Prostate gland (tissue), 2 donors: ENCODE results near the gene XXYLT1. TPM values are rescaled to one million over a fixed set of nuclear protein-coding genes. Genes with fewer than 3 reads are reported as not detected.

Experiments
- DNase-seq: peaks from one replicate; pipeline ENCODE4 v3.0.0-alpha.2; 2019; ENCODE audit warnings: low spot score
- H3K27ac ChIP-seq, 2 donors: fragments of 200-600 bp; sonication (generic); 2 replicates each; pipeline ENCODE4 v1.5.1; 2017 to 2019
- H3K27me3 ChIP-seq: fragments of 200-600 bp; sonication (generic); replicated peaks from 2 replicates; pipeline ENCODE4 v1.5.1; 2019; ENCODE audit not compliant: insufficient read depth
- H3K36me3 ChIP-seq, 2 donors: fragments of 200-600 bp; sonication (generic); 1 replicate in 1 of 2; 2 replicates in 1 of 2; pipeline versions ENCODE4 v1.5.1 to v1.8.1; 2017 to 2019
- H3K4me1 ChIP-seq: fragments of 200-600 bp; sonication (generic); replicated peaks from 2 replicates; pipeline ENCODE4 v1.5.1; 2019
- H3K4me3 ChIP-seq, 2 donors: fragments of 200-600 bp; sonication (generic); 2 replicates each; pipeline ENCODE4 v1.5.1; 2017 to 2019
- H3K9me3 ChIP-seq: fragments of 200-600 bp; sonication (generic); 2 replicates; pipeline ENCODE4 v1.5.1; 2017
- POLR2A ChIP-seq: fragments of 450-650 bp; IDR thresholded peaks from one replicate; pipeline ENCODE4 v1.6.1; 2016; ENCODE audit warnings: antibody characterized with exemption, mild to moderate bottlenecking
- POLR2AphosphoS5 ChIP-seq: sonication (generic); formaldehyde crosslinking; IDR thresholded peaks from one replicate; pipeline ENCODE4 v1.6.1; 2017; ENCODE audit warnings: antibody characterized with exemption
- WGBS: methylation state at CpG from one replicate; pipeline ENCODE4 v1.1.5; 2018; 5-methylcytosine and 5-hydroxymethylcytosine counted together
- intact Hi-C: fragments of 100-400 bp; cut with DNase I; formaldehyde crosslinking; loops from one replicate; pipeline ENCODE4 v1.14.2; 2022
- total RNA-seq, 2 donors: library from RNA; depleted of rRNA; stranded (reverse); fragments of >200 nt; gene quantifications; one replicate each; pipeline ENCODE4 v1.1.0, GENCODE V29; 2016
- TF ChIP-seq, protein P1 (sequence below), 4 experiments: fragments of 200-600 bp in 2 of 4; fragments of 450-650 bp in 2 of 4; sonication (generic) in 2 of 4; IDR thresholded peaks; 1 replicate in 3 of 4; 2 replicates in 1 of 4; pipeline ENCODE4 v1.5.1; 2016 to 2019; ENCODE audit warnings: antibody characterized with exemption in 4 of 4, mild to moderate bottlenecking in 2 of 4, moderate library complexity in 2 of 4

Gene XXYLT1
- total RNA-seq, 2 donors from 2014 or later = 14.9 to 22.7 TPM

DNA sequence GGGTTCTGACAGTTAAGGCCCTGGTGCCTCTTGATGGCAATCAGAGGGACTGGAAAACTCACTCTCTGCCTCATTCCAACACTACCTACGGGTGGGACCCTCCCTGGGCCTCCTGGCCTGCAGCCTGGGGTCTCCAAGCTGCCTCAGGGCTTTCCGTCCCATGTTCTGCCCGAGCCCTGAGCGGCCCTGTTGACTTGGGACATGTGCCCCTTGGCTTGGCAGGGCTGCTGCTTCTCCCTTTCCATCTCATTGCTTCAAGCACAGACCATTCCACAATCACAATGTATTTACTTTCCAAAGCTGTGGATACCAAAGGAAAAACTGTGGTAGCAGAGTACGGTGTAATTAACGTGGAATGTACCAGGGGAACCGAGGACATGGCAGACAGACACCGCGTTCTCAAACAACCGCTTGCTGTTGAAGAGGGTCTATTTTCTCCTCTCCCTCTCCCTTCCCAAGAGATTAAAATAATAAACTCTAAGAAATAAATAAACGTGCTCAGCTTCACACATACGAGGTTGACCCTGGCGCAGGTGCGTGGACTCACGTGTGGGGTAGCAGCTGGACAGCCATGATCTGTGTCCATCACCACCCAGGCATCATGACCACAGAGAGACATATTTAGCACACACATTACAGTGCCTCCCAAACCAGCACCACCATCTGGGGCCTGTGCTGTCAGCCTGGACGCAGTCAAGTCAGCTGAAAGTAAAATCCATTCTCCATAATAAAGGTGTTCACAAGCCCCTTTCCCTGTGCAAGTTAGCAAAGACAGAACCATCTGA lies 172.0 kb downstream of the XXYLT1 start:
- TF ChIP-seq POLR2AphosphoS5 = peak; percentile 65
- no peak for TF ChIP-seq POLR2A
- peaks cover 4% of the 10 kb centered on the region for H3K4me1 ChIP-seq
- no peaks in the 10 kb centered on the region for H3K27me3 ChIP-seq
- peak; percentile 47 for DNase-seq
- peak overlapping the region in 1 of 2 donors; percentile 39 for H3K27ac ChIP-seq
- 77% methylated on average over 16 of the region's 16 CpGs for WGBS
- intact Hi-C loops = no loop called here
- no peak overlapping the region for H3K4me3 ChIP-seq
- no peaks in the 10 kb centered on the region for H3K36me3 ChIP-seq
- no peaks in the 10 kb centered on the region for H3K9me3 ChIP-seq

DNA sequence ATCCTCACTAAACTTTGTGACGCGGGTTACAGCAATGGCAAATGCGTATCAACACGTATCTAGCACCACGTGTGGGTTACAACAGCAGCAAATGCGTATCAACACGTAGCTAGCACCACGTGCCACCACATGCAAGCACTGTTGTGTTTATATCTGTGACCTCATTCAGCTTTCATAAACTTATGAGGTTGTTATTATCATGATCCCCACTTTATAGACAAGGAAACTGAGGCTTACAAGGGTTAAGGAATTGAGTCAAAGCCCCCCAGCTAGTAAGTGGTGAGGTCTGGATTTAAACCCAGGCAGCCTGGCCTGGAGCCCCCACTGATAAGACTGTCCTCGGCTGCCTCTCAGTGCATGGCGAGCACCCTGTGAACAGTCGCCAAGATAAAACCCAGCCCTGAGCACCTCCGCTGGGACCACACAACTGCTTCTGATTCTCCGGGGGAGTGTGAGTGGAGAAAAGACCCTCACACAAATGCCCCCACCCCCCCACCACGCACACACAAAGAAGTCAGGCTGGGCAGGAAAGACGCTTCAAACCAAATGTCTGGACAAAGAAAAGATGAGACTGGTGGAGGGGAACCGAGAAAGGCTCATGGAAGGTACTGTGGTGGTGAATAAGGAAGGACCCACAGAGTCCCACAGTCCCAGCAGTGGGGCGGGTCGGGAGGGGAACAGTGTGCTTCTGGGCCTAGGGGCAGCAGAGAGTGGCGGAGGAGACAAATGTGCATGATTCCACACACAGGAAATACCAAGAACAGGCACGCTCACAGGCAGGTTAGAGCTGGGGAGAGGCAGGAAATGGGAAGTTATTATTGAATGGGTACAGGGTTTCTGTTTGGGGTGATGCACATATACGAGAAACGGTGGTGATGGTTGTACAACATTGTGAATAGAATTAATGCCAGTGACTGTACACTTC lies 173.4 kb downstream of the XXYLT1 start:
- 70% methylated on average over 22 of the region's 22 CpGs for WGBS
- Histone ChIP-seq H3K9me3 (no peaks in the 10 kb centered on the region), H3K27ac (peak overlapping the region; percentile 77 to 78), H3K4me1 (peaks cover 4% of the 10 kb centered on the region), H3K36me3 (no peaks in the 10 kb centered on the region), H3K4me3 (no peak overlapping the region), H3K27me3 (no peaks in the 10 kb centered on the region)
- no peak for DNase-seq
- TF ChIP-seq POLR2A = no peak
- TF ChIP-seq POLR2AphosphoS5 = peak; percentile 44
- intact Hi-C loops = no loop called here

DNA sequence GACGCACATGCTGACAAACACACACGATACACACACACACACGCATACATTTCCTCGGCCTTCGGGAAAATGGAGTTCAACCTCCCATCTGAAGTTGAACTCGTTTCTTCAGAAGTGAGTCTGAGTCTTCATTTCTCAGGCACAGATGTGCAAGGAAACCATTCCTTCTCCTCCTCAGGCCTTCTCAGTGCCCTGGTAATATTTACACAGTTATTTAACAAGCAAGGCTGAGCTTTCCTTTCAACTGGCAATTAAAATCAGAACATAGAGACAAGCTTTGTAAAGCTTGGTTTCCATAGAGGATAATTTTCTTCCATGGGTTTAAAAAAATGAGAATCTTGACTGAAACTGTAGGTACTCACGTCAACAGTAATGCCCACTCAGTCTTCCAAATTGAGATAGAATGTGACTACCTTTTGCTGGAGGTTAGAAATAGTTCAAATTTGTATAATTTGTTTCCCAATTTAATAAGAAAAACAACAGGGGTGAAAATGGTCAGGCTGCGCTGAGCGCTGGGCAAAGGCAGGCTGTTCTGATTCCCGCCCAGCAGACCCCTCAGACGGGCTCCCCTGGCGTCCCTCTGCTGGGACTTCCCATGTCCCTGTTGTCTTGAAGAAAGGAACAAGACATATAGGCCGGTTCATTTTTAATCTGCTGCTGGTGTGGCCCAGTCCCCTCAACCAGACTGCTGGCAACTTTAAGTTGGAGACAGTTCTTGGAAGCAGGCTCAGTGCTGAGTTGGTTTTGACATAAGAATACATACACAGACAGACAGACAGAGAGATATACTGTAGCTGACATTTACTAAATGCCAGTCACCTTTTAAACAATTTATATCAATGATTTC lies 174.3 kb downstream of the XXYLT1 start:
- Histone ChIP-seq H3K4me3 (no peak overlapping the region), H3K27me3 (no peaks in the 10 kb centered on the region), H3K4me1 (peaks cover 4% of the 10 kb centered on the region), H3K27ac (peak overlapping the region; percentile 77 to 78), H3K9me3 (no peaks in the 10 kb centered on the region), H3K36me3 (no peaks in the 10 kb centered on the region)
- intact Hi-C loops = no loop called here
- DNase-seq = no peak
- TF ChIP-seq POLR2AphosphoS5 (peak; percentile 78), POLR2A (no peak)
- 62% methylated on average over 13 of the region's 13 CpGs for WGBS

DNA sequence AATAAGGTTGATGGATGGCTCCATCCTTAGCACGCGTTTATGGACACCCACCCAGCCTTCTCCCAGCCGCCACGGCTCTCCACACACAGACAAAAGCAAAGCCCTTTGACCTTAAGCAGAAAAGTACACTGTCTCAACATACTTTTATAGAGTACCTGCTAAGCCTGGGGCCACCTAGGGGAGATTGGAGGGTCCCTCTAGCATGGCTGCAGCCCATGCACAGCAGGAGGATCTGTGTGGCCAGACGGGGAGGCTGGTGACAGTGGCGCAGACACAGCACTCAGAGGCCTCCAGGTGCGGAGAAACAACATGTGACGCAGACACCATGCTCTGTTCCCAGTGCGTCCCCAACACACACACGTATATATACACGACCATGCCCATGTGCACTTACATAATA lies 174.9 kb downstream of the XXYLT1 start:
- Histone ChIP-seq H3K36me3 (no peaks in the 10 kb centered on the region), H3K4me1 (peaks cover 4% of the 10 kb centered on the region), H3K4me3 (no peak overlapping the region), H3K9me3 (no peaks in the 10 kb centered on the region), H3K27me3 (no peaks in the 10 kb centered on the region), H3K27ac (peak overlapping the region in 1 of 2 donors; percentile 78)
- TF ChIP-seq, protein P1, sequence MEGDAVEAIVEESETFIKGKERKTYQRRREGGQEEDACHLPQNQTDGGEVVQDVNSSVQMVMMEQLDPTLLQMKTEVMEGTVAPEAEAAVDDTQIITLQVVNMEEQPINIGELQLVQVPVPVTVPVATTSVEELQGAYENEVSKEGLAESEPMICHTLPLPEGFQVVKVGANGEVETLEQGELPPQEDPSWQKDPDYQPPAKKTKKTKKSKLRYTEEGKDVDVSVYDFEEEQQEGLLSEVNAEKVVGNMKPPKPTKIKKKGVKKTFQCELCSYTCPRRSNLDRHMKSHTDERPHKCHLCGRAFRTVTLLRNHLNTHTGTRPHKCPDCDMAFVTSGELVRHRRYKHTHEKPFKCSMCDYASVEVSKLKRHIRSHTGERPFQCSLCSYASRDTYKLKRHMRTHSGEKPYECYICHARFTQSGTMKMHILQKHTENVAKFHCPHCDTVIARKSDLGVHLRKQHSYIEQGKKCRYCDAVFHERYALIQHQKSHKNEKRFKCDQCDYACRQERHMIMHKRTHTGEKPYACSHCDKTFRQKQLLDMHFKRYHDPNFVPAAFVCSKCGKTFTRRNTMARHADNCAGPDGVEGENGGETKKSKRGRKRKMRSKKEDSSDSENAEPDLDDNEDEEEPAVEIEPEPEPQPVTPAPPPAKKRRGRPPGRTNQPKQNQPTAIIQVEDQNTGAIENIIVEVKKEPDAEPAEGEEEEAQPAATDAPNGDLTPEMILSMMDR (IDR thresholded peaks at IDR 0.05) = no peak
- TF ChIP-seq POLR2A (no peak), POLR2AphosphoS5 (no peak)
- 86% methylated on average over 11 of the region's 11 CpGs for WGBS
- DNase-seq = no peak
- intact Hi-C loops = no loop called here

- Histone ChIP-seq H3K4me3 (no peak overlapping the region), H3K4me1 (peaks cover 4% of the 10 kb centered on the region), H3K36me3 (no peaks in the 10 kb centered on the region), H3K27me3 (no peaks in the 10 kb centered on the region), H3K9me3 (no peaks in the 10 kb centered on the region), H3K27ac (no peak overlapping the region)
- TF ChIP-seq POLR2A (no peak), POLR2AphosphoS5 (no peak)
- TF ChIP-seq, protein P1 (IDR thresholded peaks at IDR 0.05) = no peak
- intact Hi-C loops = no loop called here
- DNase-seq = no peak
- WGBS = 90% methylated on average over 7 of the region's 7 CpGs
These were observed 175.3 kb downstream of the XXYLT1 start for GRCh38 chr3:195095704-195096036.
